ENCODE results near the gene DACT2.

Gene DACT2

DNA sequence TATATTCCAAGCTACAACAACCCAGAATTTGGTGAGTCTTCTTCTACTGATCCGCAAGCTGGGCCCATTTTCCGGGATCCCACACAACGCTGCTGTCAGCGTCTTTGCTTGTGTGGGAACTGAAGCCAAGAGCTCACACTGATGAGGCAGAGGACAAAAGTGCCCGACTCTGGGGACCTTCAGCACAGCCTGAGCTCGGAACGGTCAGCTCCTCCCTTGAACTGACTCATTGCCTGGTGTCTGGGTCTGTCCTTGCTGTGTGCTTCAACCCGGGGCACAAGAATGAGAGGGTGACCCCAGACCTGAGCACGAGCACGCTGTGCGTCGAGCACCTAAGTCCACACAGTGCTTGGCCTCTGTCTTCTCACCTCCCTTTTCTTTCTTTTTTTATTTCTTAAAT lies 33.5 kb downstream of the DACT2 start:
- Histone ChIP-seq H3K79me2 (ENCODE audit: insufficient read depth, low read length) (no peaks in the 10 kb centered on the region), H3K27me3 (ENCODE audit: low read length) (no peaks in the 10 kb centered on the region), H4K20me1 (ENCODE audit: low read depth, low read length) (no peaks in the 10 kb centered on the region), H3K4me2 (ENCODE audit: low read depth, low read length, poor library complexity, severe bottlenecking) (no peak overlapping the region), H3K9ac (ENCODE audit: low read length) (no peak overlapping the region), H3K9me2 (replicated peaks; ENCODE audit: insufficient read depth, low read length) (no peaks in the 10 kb centered on the region), H3K4me3 (ENCODE audit: insufficient read depth, low read length, poor library complexity, severe bottlenecking) (no peak overlapping the region), H3K36me3 (ENCODE audit: low read length) (no peaks in the 10 kb centered on the region), H3F3A (ENCODE audit: insufficient read depth) (no peaks in the 10 kb centered on the region), H3K9me3 (ENCODE audit: insufficient read depth, low read length) (no peaks in the 10 kb centered on the region), H3K27ac (ENCODE audit: low read depth, low read length) (no peak overlapping the region), H2AFZ (ENCODE audit: low read depth, low read length, severe bottlenecking) (no peak overlapping the region)
- TF ChIP-seq EZH2phosphoT487 (conservative IDR thresholded peaks at IDR 0.05; ENCODE audit: low read length), result no peak
- TF ChIP-seq, protein P1, sequence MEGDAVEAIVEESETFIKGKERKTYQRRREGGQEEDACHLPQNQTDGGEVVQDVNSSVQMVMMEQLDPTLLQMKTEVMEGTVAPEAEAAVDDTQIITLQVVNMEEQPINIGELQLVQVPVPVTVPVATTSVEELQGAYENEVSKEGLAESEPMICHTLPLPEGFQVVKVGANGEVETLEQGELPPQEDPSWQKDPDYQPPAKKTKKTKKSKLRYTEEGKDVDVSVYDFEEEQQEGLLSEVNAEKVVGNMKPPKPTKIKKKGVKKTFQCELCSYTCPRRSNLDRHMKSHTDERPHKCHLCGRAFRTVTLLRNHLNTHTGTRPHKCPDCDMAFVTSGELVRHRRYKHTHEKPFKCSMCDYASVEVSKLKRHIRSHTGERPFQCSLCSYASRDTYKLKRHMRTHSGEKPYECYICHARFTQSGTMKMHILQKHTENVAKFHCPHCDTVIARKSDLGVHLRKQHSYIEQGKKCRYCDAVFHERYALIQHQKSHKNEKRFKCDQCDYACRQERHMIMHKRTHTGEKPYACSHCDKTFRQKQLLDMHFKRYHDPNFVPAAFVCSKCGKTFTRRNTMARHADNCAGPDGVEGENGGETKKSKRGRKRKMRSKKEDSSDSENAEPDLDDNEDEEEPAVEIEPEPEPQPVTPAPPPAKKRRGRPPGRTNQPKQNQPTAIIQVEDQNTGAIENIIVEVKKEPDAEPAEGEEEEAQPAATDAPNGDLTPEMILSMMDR (IDR thresholded peaks at IDR 0.05; ENCODE audit: insufficient read depth, low read length, poor library complexity, severe bottlenecking), result no peak

DNA sequence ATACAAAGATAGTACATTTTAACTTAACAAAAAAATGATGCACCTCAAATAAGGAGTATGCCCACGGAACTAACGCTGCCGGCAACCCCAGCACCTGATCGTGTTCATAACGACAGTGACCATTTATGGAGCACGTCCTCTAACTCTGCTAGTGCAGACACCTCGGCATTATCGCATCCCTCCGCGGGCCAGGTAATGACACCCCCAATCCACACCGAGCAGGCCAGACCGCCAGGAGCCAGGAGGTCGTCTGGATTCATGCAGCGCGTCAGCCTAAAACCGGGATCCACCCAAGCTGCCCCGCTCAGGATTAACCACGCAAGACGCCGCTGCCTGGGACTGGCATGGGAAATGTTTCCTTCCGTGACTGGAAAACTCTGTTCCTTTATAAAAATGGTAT lies 34.1 kb downstream of the DACT2 start:
- Histone ChIP-seq H3K27ac (ENCODE audit: low read depth, low read length) (no peak overlapping the region), H3K27me3 (ENCODE audit: low read length) (no peaks in the 10 kb centered on the region), H3K4me3 (ENCODE audit: insufficient read depth, low read length, poor library complexity, severe bottlenecking) (no peak overlapping the region), H3K9me2 (replicated peaks; ENCODE audit: insufficient read depth, low read length) (no peaks in the 10 kb centered on the region), H4K20me1 (ENCODE audit: low read depth, low read length) (no peaks in the 10 kb centered on the region), H3F3A (ENCODE audit: insufficient read depth) (no peaks in the 10 kb centered on the region), H3K4me2 (ENCODE audit: low read depth, low read length, poor library complexity, severe bottlenecking) (no peak overlapping the region), H3K79me2 (ENCODE audit: insufficient read depth, low read length) (no peaks in the 10 kb centered on the region), H3K36me3 (ENCODE audit: low read length) (no peaks in the 10 kb centered on the region), H3K9me3 (ENCODE audit: insufficient read depth, low read length) (no peaks in the 10 kb centered on the region), H2AFZ (ENCODE audit: low read depth, low read length, severe bottlenecking) (no peak overlapping the region), H3K9ac (ENCODE audit: low read length) (no peak overlapping the region)
- no peak for TF ChIP-seq EZH2phosphoT487 (conservative IDR thresholded peaks at IDR 0.05; ENCODE audit: low read length)
- TF ChIP-seq, protein P1 (IDR thresholded peaks at IDR 0.05; ENCODE audit: insufficient read depth, low read length, poor library complexity, severe bottlenecking), result no peak

- H3K27me3 ChIP-seq (ENCODE audit: low read length), result no peaks in the 10 kb centered on the region
- no peak overlapping the region for H3K9ac ChIP-seq (ENCODE audit: low read length)
- H4K20me1 ChIP-seq (ENCODE audit: low read depth, low read length), result no peaks in the 10 kb centered on the region
- no peak for TF ChIP-seq EZH2phosphoT487 (conservative IDR thresholded peaks at IDR 0.05; ENCODE audit: low read length)
- TF ChIP-seq, protein P1 (IDR thresholded peaks at IDR 0.05; ENCODE audit: insufficient read depth, low read length, poor library complexity, severe bottlenecking), result no peak
- H3K9me2 ChIP-seq (replicated peaks; ENCODE audit: insufficient read depth, low read length), result no peaks in the 10 kb centered on the region
- H3K36me3 ChIP-seq (ENCODE audit: low read length), result no peaks in the 10 kb centered on the region
- no peak overlapping the region for H3K4me2 ChIP-seq (ENCODE audit: low read depth, low read length, poor library complexity, severe bottlenecking)
- no peaks in the 10 kb centered on the region for H3K9me3 ChIP-seq (ENCODE audit: insufficient read depth, low read length)
- no peak overlapping the region for H3K27ac ChIP-seq (ENCODE audit: low read depth, low read length)
- H3K79me2 ChIP-seq (ENCODE audit: insufficient read depth, low read length), result no peaks in the 10 kb centered on the region
- no peak overlapping the region for H3K4me3 ChIP-seq (ENCODE audit: insufficient read depth, low read length, poor library complexity, severe bottlenecking)
- H3F3A ChIP-seq (ENCODE audit: insufficient read depth), result no peaks in the 10 kb centered on the region
- no peak overlapping the region for H2AFZ ChIP-seq (ENCODE audit: low read depth, low read length, severe bottlenecking)
Observed at GRCh38 chr6:168284187-168284586, 35.4 kb downstream of the DACT2 start.

GRCh38 chr6:168283686-168284025 lies 35.9 kb downstream of the DACT2 start:
- Histone ChIP-seq H3K9ac (ENCODE audit: low read length) (no peak overlapping the region), H3K79me2 (ENCODE audit: insufficient read depth, low read length) (no peaks in the 10 kb centered on the region), H3K9me3 (ENCODE audit: insufficient read depth, low read length) (no peaks in the 10 kb centered on the region), H4K20me1 (ENCODE audit: low read depth, low read length) (no peaks in the 10 kb centered on the region), H3K36me3 (ENCODE audit: low read length) (no peaks in the 10 kb centered on the region), H2AFZ (ENCODE audit: low read depth, low read length, severe bottlenecking) (no peak overlapping the region), H3K4me2 (ENCODE audit: low read depth, low read length, poor library complexity, severe bottlenecking) (no peak overlapping the region), H3K4me3 (ENCODE audit: insufficient read depth, low read length, poor library complexity, severe bottlenecking) (no peak overlapping the region), H3K27me3 (ENCODE audit: low read length) (no peaks in the 10 kb centered on the region), H3F3A (ENCODE audit: insufficient read depth) (no peaks in the 10 kb centered on the region), H3K9me2 (replicated peaks; ENCODE audit: insufficient read depth, low read length) (no peaks in the 10 kb centered on the region), H3K27ac (ENCODE audit: low read depth, low read length) (no peak overlapping the region)
- TF ChIP-seq, protein P1 (IDR thresholded peaks at IDR 0.05; ENCODE audit: insufficient read depth, low read length, poor library complexity, severe bottlenecking), result no peak
- no peak for TF ChIP-seq EZH2phosphoT487 (conservative IDR thresholded peaks at IDR 0.05; ENCODE audit: low read length)
